Naive B cell (primary cell): Measurements from ENCODE around the gene UBA7. TPM values are rescaled to one million over a fixed set of nuclear protein-coding genes. Genes with fewer than 3 reads are reported as not detected.

ENCODE experiments used
- ATAC-seq, 2 donors: fragments of 150-1000 bp; cut with Tn5 transposase; 2 replicates each; pipeline ENCODE4 v1.10.0; 2021; ENCODE audit warnings: low read depth in 2 of 2, mild to moderate bottlenecking in 2 of 2, moderate library complexity in 2 of 2
- DNase-seq: peaks from one replicate; pipeline ENCODE4 v3.0.0; 2022
- H3K27ac Mint-ChIP-seq, 6 donors: one replicate each; pipeline ENCODE4 v1.8.0; 2020 to 2022; ENCODE audit warnings: mild to moderate bottlenecking in 6 of 6, mixed read lengths in 6 of 6, moderate library complexity in 5 of 6, inconsistent platforms in 2 of 6
- H3K27me3 Mint-ChIP-seq, 3 donors: one replicate each; pipeline ENCODE4 v1.8.0; 2021 to 2022; ENCODE audit warnings: mixed read lengths in 3 of 3, mild to moderate bottlenecking in 1 of 3
- H3K36me3 Mint-ChIP-seq, 2 donors: one replicate each; pipeline ENCODE4 v1.8.0; 2020 to 2022; ENCODE audit warnings: mixed read lengths in 2 of 2, inconsistent platforms in 1 of 2, mild to moderate bottlenecking in 1 of 2
- H3K4me1 Mint-ChIP-seq, 3 donors: one replicate each; pipeline ENCODE4 v1.8.0; 2020 to 2022; ENCODE audit warnings: mixed read lengths in 3 of 3, inconsistent platforms in 1 of 3, mild to moderate bottlenecking in 1 of 3, moderate library complexity in 1 of 3
- H3K4me3 Mint-ChIP-seq, 8 donors: one replicate each; pipeline ENCODE4 v1.8.0; 2020 to 2022; ENCODE audit warnings: mild to moderate bottlenecking in 8 of 8, mixed read lengths in 8 of 8, moderate library complexity in 8 of 8, inconsistent platforms in 2 of 8
- H3K9me3 Mint-ChIP-seq, 7 donors: one replicate each; pipeline ENCODE4 v1.8.0; 2020 to 2022; ENCODE audit warnings: mixed read lengths in 7 of 7, mild to moderate bottlenecking in 5 of 7, inconsistent platforms in 2 of 7, moderate library complexity in 1 of 7
- polyA plus RNA-seq, 6 donors: library from polyadenylated mRNA; unstranded; fragments of 300-500 nt; fragmentation: Illumina TruSeq; gene quantifications; one replicate each; pipeline ENCODE4 v1.2.3, GENCODE V29; 2021; ENCODE audit warnings: low read depth in 6 of 6

Gene UBA7
- polyA plus RNA-seq, 6 donors from 2014 or later: 38.5 to 67.7 (median 52.7) TPM

GRCh38 chr3:49769926-49770325, 43.8 kb downstream of the UBA7 start:
- peaks cover 0 to 31% (median 6%) of the 10 kb centered on the region in 3 donors for H3K4me1 Mint-ChIP-seq
- no peak overlapping the region for H3K4me3 Mint-ChIP-seq
- no peaks in the 10 kb centered on the region for H3K27me3 Mint-ChIP-seq
- no peak for DNase-seq
- ATAC-seq: no peak
- H3K9me3 Mint-ChIP-seq: no peaks in the 10 kb centered on the region
- peak overlapping the region in 3 of 6 donors; percentile 9 to 55 (median 10) for H3K27ac Mint-ChIP-seq
- H3K36me3 Mint-ChIP-seq: peaks cover 0 to 5% of the 10 kb centered on the region in 2 donors

DNA sequence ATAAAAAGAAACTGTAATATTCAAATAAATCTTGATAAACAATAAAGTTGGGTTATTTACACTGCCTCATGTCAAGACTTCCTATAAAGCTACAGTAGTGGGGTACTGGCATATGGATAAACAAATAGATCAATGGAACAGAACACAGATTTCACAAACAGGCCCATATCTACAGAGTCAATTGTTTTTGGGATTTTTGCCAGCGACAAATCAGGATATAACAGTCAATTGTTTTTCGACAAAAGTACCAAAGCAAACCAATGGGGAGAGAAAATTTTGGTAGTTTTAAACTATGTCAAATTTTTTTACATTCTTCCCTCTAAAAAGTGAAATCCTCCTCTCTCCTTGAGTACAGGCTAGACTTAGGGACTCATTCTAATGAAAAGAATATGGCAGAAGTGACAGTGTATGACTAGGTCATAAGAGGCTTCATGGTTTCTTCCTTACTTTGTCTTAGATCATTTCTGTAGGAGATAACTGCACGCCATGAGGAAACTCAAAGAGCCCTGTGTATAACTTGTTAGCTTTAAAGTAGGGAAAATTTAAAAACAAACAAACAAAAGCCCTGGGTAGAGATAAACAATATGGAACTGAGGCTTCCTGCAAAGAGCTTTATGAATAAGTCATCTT, 44.4 kb downstream of the UBA7 start:
- peaks cover 0 to 33% (median 6%) of the 10 kb centered on the region in 3 donors for H3K4me1 Mint-ChIP-seq
- peak overlapping the region in 3 of 6 donors; percentile 10 to 55 (median 21) for H3K27ac Mint-ChIP-seq
- no peaks in the 10 kb centered on the region for H3K27me3 Mint-ChIP-seq
- H3K36me3 Mint-ChIP-seq: peaks cover 0 to 5% of the 10 kb centered on the region in 2 donors
- DNase-seq: no peak
- no peak for ATAC-seq
- H3K4me3 Mint-ChIP-seq: no peak overlapping the region
- H3K9me3 Mint-ChIP-seq: no peaks in the 10 kb centered on the region

- ATAC-seq: no peak
- no peak overlapping the region for H3K27ac Mint-ChIP-seq
- H3K36me3 Mint-ChIP-seq: no peaks in the 10 kb centered on the region
- H3K27me3 Mint-ChIP-seq: no peaks in the 10 kb centered on the region
- no peak overlapping the region for H3K4me3 Mint-ChIP-seq
- no peak for DNase-seq
- peaks cover 0 to 33% (median 4%) of the 10 kb centered on the region in 3 donors for H3K4me1 Mint-ChIP-seq
- no peaks in the 10 kb centered on the region for H3K9me3 Mint-ChIP-seq
Measured at GRCh38 chr3:49763981-49764380, 49.8 kb downstream of the UBA7 start.

DNA sequence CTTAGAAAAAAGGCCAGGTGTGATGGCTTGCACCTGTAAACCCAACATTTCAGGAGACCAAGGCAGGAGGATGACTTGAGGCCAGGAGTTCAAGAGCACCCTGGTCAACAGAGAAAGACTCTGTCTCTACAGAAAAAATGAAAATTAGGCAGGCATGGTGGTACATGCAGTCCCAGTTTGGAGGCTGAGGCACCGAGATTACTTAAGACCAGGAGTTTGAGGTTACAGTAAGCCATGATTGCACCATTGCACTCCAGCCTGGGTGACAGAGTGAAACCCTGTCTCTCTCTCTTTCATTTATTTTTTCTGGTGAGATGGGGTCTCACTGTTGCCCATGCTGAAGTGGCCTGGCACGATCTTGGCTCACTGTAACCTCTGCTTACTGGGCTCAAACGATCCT, 52.1 kb downstream of the UBA7 start:
- DNase-seq (no peak), ATAC-seq (no peak)
- no peaks in the 10 kb centered on the region for H3K36me3 Mint-ChIP-seq
- no peaks in the 10 kb centered on the region for H3K9me3 Mint-ChIP-seq
- peak overlapping the region in 1 of 6 donors; percentile 66 for H3K27ac Mint-ChIP-seq
- peaks cover 12 to 34% (median 13%) of the 10 kb centered on the region in 3 donors for H3K4me1 Mint-ChIP-seq
- no peak overlapping the region for H3K4me3 Mint-ChIP-seq
- H3K27me3 Mint-ChIP-seq: no peaks in the 10 kb centered on the region

GRCh38 chr3:49759226-49759625, 54.5 kb downstream of the UBA7 start:
- ATAC-seq (no peak), DNase-seq (no peak)
- H3K27ac Mint-ChIP-seq: peak overlapping the region in 2 of 6 donors; percentile 51 to 69
- no peaks in the 10 kb centered on the region for H3K9me3 Mint-ChIP-seq
- peaks cover 26 to 36% (median 29%) of the 10 kb centered on the region in 3 donors for H3K4me1 Mint-ChIP-seq
- H3K27me3 Mint-ChIP-seq: no peaks in the 10 kb centered on the region
- H3K36me3 Mint-ChIP-seq: no peaks in the 10 kb centered on the region
- H3K4me3 Mint-ChIP-seq: no peak overlapping the region

GRCh38 chr3:49757197-49757596, 56.6 kb downstream of the UBA7 start:
- Mint-ChIP-seq H3K9me3 (no peaks in the 10 kb centered on the region), H3K4me1 (peaks cover 37 to 44% (median 42%) of the 10 kb centered on the region in 3 donors), H3K4me3 (no peak overlapping the region), H3K36me3 (no peaks in the 10 kb centered on the region), H3K27ac (no peak overlapping the region), H3K27me3 (no peaks in the 10 kb centered on the region)
- ATAC-seq: no peak
- no peak for DNase-seq

DNA sequence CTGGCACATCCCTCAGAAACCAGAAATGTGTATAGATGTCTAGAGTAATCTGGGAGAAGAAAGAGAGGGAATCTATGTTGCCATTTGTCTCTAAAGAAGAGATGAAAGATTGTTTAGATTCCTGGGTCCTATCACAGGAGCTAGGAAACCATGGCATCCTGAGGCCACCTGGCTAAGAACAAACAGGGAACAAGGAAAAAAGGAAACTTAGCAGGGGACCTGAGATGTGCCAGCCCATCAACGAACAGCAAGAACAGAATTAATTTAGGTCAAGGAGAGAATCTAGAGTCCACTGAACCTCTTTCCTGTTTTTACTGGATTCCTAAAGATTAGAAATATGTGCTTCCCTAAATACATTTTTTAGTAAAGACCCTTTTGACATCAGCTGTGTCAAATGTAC, 57.7 kb downstream of the UBA7 start:
- no peak overlapping the region for H3K4me3 Mint-ChIP-seq
- H3K36me3 Mint-ChIP-seq: no peaks in the 10 kb centered on the region
- H3K4me1 Mint-ChIP-seq: peaks cover 36 to 44% (median 37%) of the 10 kb centered on the region in 3 donors
- DNase-seq: no peak
- no peak for ATAC-seq
- no peaks in the 10 kb centered on the region for H3K9me3 Mint-ChIP-seq
- H3K27me3 Mint-ChIP-seq: no peaks in the 10 kb centered on the region
- peak overlapping the region in 4 of 6 donors; percentile 3 to 55 (median 21) for H3K27ac Mint-ChIP-seq

Other genes with a start within 250 kb of the UBA7 start
- gene APEH, start 139.6 kb downstream of the UBA7 start, polyA plus RNA-seq: 100 to 1,000 TPM in 1 of 6 donors, 10 to 100 TPM in 5; 73.4 to 105 (median 82.2) TPM
- 1 to 10 TPM in 2 of 6 donors, under 1 TPM in 1, not detected in 3; 0.41 to 1.8 (median 1.1) TPM for gene MST1, start 124.5 kb downstream of the UBA7 start, polyA plus RNA-seq
- gene RNF123, start 124.4 kb downstream of the UBA7 start, polyA plus RNA-seq: 10 to 100 TPM in 5 of 6 donors, 1 to 10 TPM in 1; 5.7 to 19.5 (median 11.0) TPM
- under 1 TPM in 2 of 6 donors, not detected in 4; 0.30 to 0.77 TPM for gene AMIGO3, start 94.3 kb downstream of the UBA7 start, polyA plus RNA-seq
- gene GMPPB, start 90.0 kb downstream of the UBA7 start, polyA plus RNA-seq: 10 to 100 TPM; 11.5 to 22.0 (median 14.6) TPM
- 10 to 100 TPM; 16.2 to 23.9 (median 21.3) TPM for gene IP6K1, start 27.4 kb downstream of the UBA7 start, polyA plus RNA-seq
- not detected for gene CDHR4, start 14.1 kb downstream of the UBA7 start, polyA plus RNA-seq
- 10 to 100 TPM in 5 of 6 donors, 1 to 10 TPM in 1; 4.3 to 21.7 (median 15.4) TPM for gene INKA1, start 10.7 kb downstream of the UBA7 start, polyA plus RNA-seq
- 1 to 10 TPM; 2.2 to 4.6 (median 3.8) TPM for gene TRAIP, start 42.6 kb upstream of the UBA7 start, polyA plus RNA-seq
- not detected for gene CAMKV, start 56.0 kb upstream of the UBA7 start, polyA plus RNA-seq
- gene MST1R, start 89.9 kb upstream of the UBA7 start, polyA plus RNA-seq: not detected
- gene MON1A, start 115.9 kb upstream of the UBA7 start, polyA plus RNA-seq: 10 to 100 TPM in 2 of 6 donors, 1 to 10 TPM in 4; 6.3 to 12.3 (median 8.0) TPM
- gene RBM6, start 126.2 kb upstream of the UBA7 start, polyA plus RNA-seq: 10 to 100 TPM; 32.6 to 89.1 (median 50.0) TPM